Skeletal muscle tissue (tissue), 4 donors: ENCODE results near the gene PMEPA1. TPM values are rescaled to one million over a fixed set of nuclear protein-coding genes. Genes with fewer than 3 reads are reported as not detected.

ENCODE experiments used
- H3K27ac ChIP-seq: one replicate; pipeline ENCODE4 v1.7.0; 2013; ENCODE audit warnings: mild to moderate bottlenecking, low read depth, low read length, inconsistent platforms
- H3K27me3 ChIP-seq, 3 donors: one replicate each; pipeline ENCODE4 v1.7.0; 2013; ENCODE audit warnings: low read length in 3 of 3; ENCODE audit not compliant: control insufficient read depth in 3 of 3, insufficient read depth in 3 of 3
- H3K36me3 ChIP-seq, 3 donors: one replicate each; pipeline ENCODE4 v1.7.0; 2013; ENCODE audit warnings: low read length in 3 of 3; ENCODE audit not compliant: control insufficient read depth in 3 of 3, insufficient read depth in 3 of 3
- H3K4me1 ChIP-seq, 3 donors: one replicate each; pipeline ENCODE4 v1.7.0; 2013; ENCODE audit warnings: low read length in 3 of 3, mild to moderate bottlenecking in 3 of 3; ENCODE audit not compliant: control insufficient read depth in 3 of 3, insufficient read depth in 3 of 3
- H3K4me3 ChIP-seq, 3 donors: one replicate each; pipeline ENCODE4 v1.7.0; 2013; ENCODE audit warnings: low read length in 3 of 3
- H3K9ac ChIP-seq, 3 donors: one replicate each; pipeline ENCODE4 v1.7.0; 2013; ENCODE audit warnings: low read length in 3 of 3, mild to moderate bottlenecking in 3 of 3, moderate library complexity in 2 of 3, low read depth in 1 of 3
- H3K9me3 ChIP-seq, 3 donors: one replicate each; pipeline ENCODE4 v1.7.0; 2013; ENCODE audit warnings: low read length in 3 of 3; ENCODE audit not compliant: control insufficient read depth in 3 of 3
- total RNA-seq: library from RNA; depleted of rRNA; stranded (reverse); fragments of >200 nt; gene quantifications from one replicate; pipeline ENCODE4 v1.2.3, GENCODE V29; 2014
- donor health status: Osteomylitis.

PMEPA1 gene
- total RNA-seq, 1 donor from 2014 or later: 5.2 TPM

GRCh38 chr20:57660922-57661745 lies 48.7 kb downstream of the PMEPA1 start:
- Histone ChIP-seq H3K27ac (no peak overlapping the region), H3K9ac (peak overlapping the region; percentile 12 to 38 (median 33)), H3K27me3 (no peaks in the 10 kb centered on the region), H3K4me1 (peaks cover 15 to 34% (median 22%) of the 10 kb centered on the region in 3 donors), H3K36me3 (peaks cover 0 to 15% (median 10%) of the 10 kb centered on the region in 3 donors), H3K4me3 (no peak overlapping the region), H3K9me3 (no peaks in the 10 kb centered on the region)

- H3K9me3 ChIP-seq: no peaks in the 10 kb centered on the region
- peaks cover 0 to 15% (median 10%) of the 10 kb centered on the region in 3 donors for H3K36me3 ChIP-seq
- H3K4me3 ChIP-seq: no peak overlapping the region
- peak overlapping the region in 2 of 3 donors; percentile 12 to 38 for H3K9ac ChIP-seq
- H3K4me1 ChIP-seq: peaks cover 15 to 34% (median 22%) of the 10 kb centered on the region in 3 donors
- H3K27ac ChIP-seq: no peak overlapping the region
- H3K27me3 ChIP-seq: no peaks in the 10 kb centered on the region
These were observed 49.5 kb downstream of the PMEPA1 start for GRCh38 chr20:57660181-57660921.

- Histone ChIP-seq H3K27me3 (no peaks in the 10 kb centered on the region), H3K4me1 (peaks cover 15 to 34% (median 23%) of the 10 kb centered on the region in 3 donors), H3K27ac (no peak overlapping the region), H3K36me3 (peaks cover 0 to 15% (median 10%) of the 10 kb centered on the region in 3 donors), H3K9me3 (no peaks in the 10 kb centered on the region), H3K4me3 (no peak overlapping the region), H3K9ac (no peak overlapping the region)
These were observed 50.2 kb downstream of the PMEPA1 start for GRCh38 chr20:57659517-57660180.

GRCh38 chr20:57658833-57659516 lies 50.8 kb downstream of the PMEPA1 start:
- Histone ChIP-seq H3K9me3 (no peaks in the 10 kb centered on the region), H3K36me3 (peaks cover 0 to 15% (median 10%) of the 10 kb centered on the region in 3 donors), H3K9ac (peak overlapping the region in 1 of 3 donors; percentile 3), H3K27me3 (no peaks in the 10 kb centered on the region), H3K27ac (no peak overlapping the region), H3K4me1 (peaks cover 18 to 34% (median 27%) of the 10 kb centered on the region in 3 donors), H3K4me3 (no peak overlapping the region)

- Histone ChIP-seq H3K27me3 (no peaks in the 10 kb centered on the region), H3K9me3 (no peaks in the 10 kb centered on the region), H3K9ac (peak overlapping the region in 1 of 3 donors; percentile 3), H3K27ac (no peak overlapping the region), H3K36me3 (peaks cover 0 to 15% (median 10%) of the 10 kb centered on the region in 3 donors), H3K4me3 (no peak overlapping the region), H3K4me1 (peaks cover 18 to 34% (median 27%) of the 10 kb centered on the region in 3 donors)
These were observed 51.4 kb downstream of the PMEPA1 start for GRCh38 chr20:57658447-57658832.

- H3K9ac ChIP-seq: peak overlapping the region in 2 of 3 donors; percentile 10 to 51
- no peaks in the 10 kb centered on the region for H3K9me3 ChIP-seq
- H3K4me3 ChIP-seq: no peak overlapping the region
- no peaks in the 10 kb centered on the region for H3K27me3 ChIP-seq
- peak overlapping the region; percentile 25 for H3K27ac ChIP-seq
- H3K36me3 ChIP-seq: peaks cover 0 to 15% (median 10%) of the 10 kb centered on the region in 3 donors
- peaks cover 18 to 34% (median 27%) of the 10 kb centered on the region in 3 donors for H3K4me1 ChIP-seq
These were observed 52.0 kb downstream of the PMEPA1 start for GRCh38 chr20:57657535-57658446.

- Histone ChIP-seq H3K27me3 (no peaks in the 10 kb centered on the region), H3K4me1 (peaks cover 18 to 34% (median 27%) of the 10 kb centered on the region in 3 donors), H3K4me3 (no peak overlapping the region), H3K36me3 (peaks cover 0 to 18% (median 15%) of the 10 kb centered on the region in 3 donors), H3K9ac (peak overlapping the region in 1 of 3 donors; percentile 51), H3K27ac (no peak overlapping the region), H3K9me3 (no peaks in the 10 kb centered on the region)
These were observed 52.8 kb downstream of the PMEPA1 start for GRCh38 chr20:57656821-57657534.

GRCh38 chr20:57656252-57656820 lies 53.5 kb downstream of the PMEPA1 start:
- no peak overlapping the region for H3K27ac ChIP-seq
- H3K9ac ChIP-seq: no peak overlapping the region
- no peaks in the 10 kb centered on the region for H3K9me3 ChIP-seq
- peaks cover 16 to 34% (median 27%) of the 10 kb centered on the region in 3 donors for H3K4me1 ChIP-seq
- H3K36me3 ChIP-seq: peaks cover 0 to 18% (median 15%) of the 10 kb centered on the region in 3 donors
- H3K27me3 ChIP-seq: no peaks in the 10 kb centered on the region
- no peak overlapping the region for H3K4me3 ChIP-seq
